DOHH2 (cell line): ENCODE measurements around the gene KIF3C.

Source experiments
- H3F3A ChIP-seq: fragments of 200-600 bp; sonication (generic), shearing (Covaris generic); 2 replicates; pipeline ENCODE4 v1.6.0; 2016; ENCODE audit warnings: antibody characterized with exemption, mild to moderate bottlenecking; ENCODE audit not compliant: control insufficient read depth, insufficient read depth
- H3K27ac ChIP-seq: fragments of 200-600 bp; sonication (generic); 2 replicates; pipeline ENCODE4 v1.5.1; 2014; ENCODE audit warnings: low read depth, mild to moderate bottlenecking, low read length, moderate library complexity
- H3K27me3 ChIP-seq: fragments of 200-600 bp; sonication (generic); 2 replicates; pipeline ENCODE4 v1.6.1; 2014; ENCODE audit warnings: mild to moderate bottlenecking, low read length, mixed read lengths; ENCODE audit not compliant: control insufficient read depth
- H3K36me3 ChIP-seq: fragments of 200-600 bp; sonication (generic); 2 replicates; pipeline ENCODE4 v1.6.1; 2014; ENCODE audit warnings: mild to moderate bottlenecking, low read length, moderate library complexity, mixed read lengths; ENCODE audit not compliant: control insufficient read depth
- H3K4me1 ChIP-seq: fragments of 200-600 bp; sonication (generic); 2 replicates; pipeline ENCODE4 v1.6.1; 2014; ENCODE audit warnings: mild to moderate bottlenecking, low read length, mixed read lengths; ENCODE audit not compliant: control insufficient read depth
- H3K4me2 ChIP-seq: fragments of 200-600 bp; sonication (generic); 2 replicates; pipeline ENCODE4 v1.6.0; 2014; ENCODE audit warnings: mild to moderate bottlenecking, low read length, moderate library complexity
- H3K4me3 ChIP-seq: fragments of 200-600 bp; sonication (generic); 2 replicates; pipeline ENCODE4 v1.5.1; 2014; ENCODE audit warnings: mild to moderate bottlenecking, low read length, mixed read lengths
- H3K79me2 ChIP-seq: fragments of 200-600 bp; sonication (generic); 2 replicates; pipeline ENCODE4 v1.6.1; 2014; ENCODE audit warnings: mild to moderate bottlenecking, low read length, mixed read lengths; ENCODE audit not compliant: control insufficient read depth
- H3K9me2 ChIP-seq: fragments of 200-600 bp; sonication (generic); replicated peaks from 2 replicates; pipeline ENCODE4 v1.6.1; 2014; ENCODE audit warnings: mild to moderate bottlenecking, low read length, mixed read lengths; ENCODE audit not compliant: control insufficient read depth
- H3K9me3 ChIP-seq: fragments of 200-600 bp; sonication (generic); 2 replicates; pipeline ENCODE4 v1.6.1; 2014; ENCODE audit warnings: antibody characterized with exemption, low read length, mixed read lengths; ENCODE audit not compliant: control insufficient read depth, insufficient read depth
- H4K20me1 ChIP-seq: fragments of 200-600 bp; sonication (generic); 2 replicates; pipeline ENCODE4 v1.6.0; 2014; ENCODE audit warnings: low read depth, mild to moderate bottlenecking, antibody characterized with exemption, low read length, moderate library complexity; ENCODE audit not compliant: control insufficient read depth, insufficient read depth
- CTCF ChIP-seq: fragments of 200-600 bp; sonication (generic); IDR thresholded peaks from one replicate; pipeline ENCODE4 v1.5.1; 2014; ENCODE audit warnings: antibody characterized with exemption, mild to moderate bottlenecking, low read depth, low read length; ENCODE audit not compliant: poor library complexity, severe bottlenecking
- EZH2phosphoT487 ChIP-seq: fragments of 200-600 bp; sonication (generic); IDR thresholded peaks from 2 replicates; pipeline ENCODE4 v1.6.1; 2017; ENCODE audit warnings: borderline replicate concordance, mild to moderate bottlenecking, antibody characterized with exemption, low read length, moderate library complexity, mixed read lengths

KIF3C gene

GRCh38 chr2:25981596-25982272 is 563 bp downstream of the KIF3C start:
- Histone ChIP-seq H3K9me3 (no peaks in the 10 kb centered on the region), H3K4me3 (peak overlapping the region; percentile 86), H3K4me1 (peaks cover 10% of the 10 kb centered on the region), H3K4me2 (peak overlapping the region; percentile 98), H3K27me3 (peaks cover 17% of the 10 kb centered on the region), H3K9me2 (no peaks in the 10 kb centered on the region), H3K36me3 (no peaks in the 10 kb centered on the region), H4K20me1 (no peaks in the 10 kb centered on the region), H3K27ac (no peak overlapping the region), H3F3A (no peaks in the 10 kb centered on the region), H3K79me2 (no peaks in the 10 kb centered on the region)
- TF ChIP-seq CTCF: no peak
- TF ChIP-seq EZH2phosphoT487: no peak

DNA sequence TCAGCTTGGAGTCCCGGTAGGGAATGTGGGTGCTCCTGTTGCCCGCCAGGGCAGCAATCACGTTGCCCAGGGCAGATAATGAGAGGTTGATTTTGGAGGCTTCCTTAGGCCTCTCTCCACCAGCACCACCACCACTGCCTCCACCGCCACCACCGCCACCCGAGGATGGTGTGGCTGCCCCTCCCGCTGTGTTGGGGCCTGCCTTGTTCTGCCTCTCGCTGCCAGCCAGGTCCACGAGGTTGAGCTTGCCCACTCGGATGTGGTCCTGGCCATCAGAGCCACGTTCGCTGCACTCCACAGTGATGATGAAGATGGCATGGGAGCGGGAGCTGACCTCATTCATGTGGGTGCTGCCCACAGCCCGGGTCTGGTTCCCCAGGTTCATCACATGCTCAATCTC is 1.3 kb downstream of the KIF3C start:
- TF ChIP-seq CTCF (no peak), EZH2phosphoT487 (no peak)
- Histone ChIP-seq H3K4me2 (peak overlapping the region; percentile 98; the same call in 1 of the 2 replicates), H3K36me3 (no peaks in the 10 kb centered on the region)

DNA sequence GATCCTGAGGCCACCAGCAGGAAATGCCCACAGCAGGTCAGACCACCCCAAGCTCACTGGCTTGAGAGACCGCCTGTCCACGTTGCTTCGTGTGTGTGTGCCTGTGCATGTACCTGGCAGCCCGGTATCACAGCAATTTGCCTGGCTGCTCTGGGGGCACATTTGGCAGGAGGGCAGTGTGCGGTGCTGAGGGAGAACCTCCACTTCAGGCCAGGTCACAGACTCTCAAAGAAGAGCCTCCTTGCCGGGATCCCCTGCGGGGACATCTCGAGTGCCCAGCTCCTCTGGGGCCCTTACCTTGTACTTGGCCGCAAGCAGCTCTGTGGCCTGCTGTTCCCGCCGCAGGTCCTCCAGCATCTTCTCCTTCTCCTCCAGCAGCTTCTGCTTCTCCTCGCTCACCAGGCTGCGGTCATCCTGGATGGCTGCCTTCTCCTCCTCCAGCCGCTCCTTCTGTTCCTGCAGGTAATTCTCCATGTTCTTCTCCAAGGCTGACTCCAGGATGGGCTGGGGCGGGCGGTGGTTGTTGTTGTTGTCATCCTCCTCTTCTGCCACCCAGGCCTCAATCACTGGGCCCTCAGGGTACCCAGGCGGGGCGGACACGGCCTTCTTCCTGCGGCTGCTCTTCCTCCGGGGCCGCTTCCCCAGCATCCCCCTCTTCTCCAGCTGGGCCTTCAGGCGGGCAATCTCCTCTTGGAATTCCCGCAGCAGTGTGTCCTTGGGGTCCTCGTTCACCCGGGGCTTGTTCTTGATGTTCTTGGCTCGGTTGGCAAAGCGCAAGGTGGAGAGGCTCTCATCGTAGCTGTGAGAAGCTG is 2.0 kb downstream of the KIF3C start:
- Histone ChIP-seq H3K4me1 (peaks cover 10% of the 10 kb centered on the region), H3K4me2 (no peak overlapping the region), H3K27ac (no peak overlapping the region), H3K4me3 (no peak overlapping the region), H3K27me3 (peaks cover 17% of the 10 kb centered on the region), H4K20me1 (no peaks in the 10 kb centered on the region), H3F3A (no peaks in the 10 kb centered on the region), H3K36me3 (no peaks in the 10 kb centered on the region), H3K79me2 (no peaks in the 10 kb centered on the region), H3K9me3 (no peaks in the 10 kb centered on the region), H3K9me2 (no peaks in the 10 kb centered on the region)
- no peak for TF ChIP-seq CTCF
- no peak for TF ChIP-seq EZH2phosphoT487

More for the DNA sequence above, 1.3 kb downstream of the KIF3C start:
- Histone ChIP-seq H3K9me2 (no peaks in the 10 kb centered on the region), H3K9me3 (no peaks in the 10 kb centered on the region), H3K4me3 (no peak overlapping the region), H3K4me1 (peaks cover 10% of the 10 kb centered on the region), H3K27ac (no peak overlapping the region), H3K27me3 (peaks cover 17% of the 10 kb centered on the region), H4K20me1 (no peaks in the 10 kb centered on the region), H3K79me2 (no peaks in the 10 kb centered on the region), H3F3A (no peaks in the 10 kb centered on the region)
